Activated CD4-positive, alpha-beta T cell treated with anti-CD3 and anti-CD28 coated beads, Interleukin-2, Interleukin-4, amounts not matched to agents 100 ng/mL and 50 ng/mL, durations not matched to agents 16 hours and 8 hours (primary cell): ENCODE data around the gene PDF.
"Not testable (repeated sequence)": the region's sequence is repeated elsewhere in the genome, so short reads cannot be mapped to it uniquely, and the experiment has no call there.

ENCODE experiments used
- DNase-seq: peaks from one replicate; pipeline ENCODE4 v3.0.0-alpha.2; 2020; ENCODE audit warnings: low spot score

PDF gene, protein sequence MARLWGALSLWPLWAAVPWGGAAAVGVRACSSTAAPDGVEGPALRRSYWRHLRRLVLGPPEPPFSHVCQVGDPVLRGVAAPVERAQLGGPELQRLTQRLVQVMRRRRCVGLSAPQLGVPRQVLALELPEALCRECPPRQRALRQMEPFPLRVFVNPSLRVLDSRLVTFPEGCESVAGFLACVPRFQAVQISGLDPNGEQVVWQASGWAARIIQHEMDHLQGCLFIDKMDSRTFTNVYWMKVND

DNA sequence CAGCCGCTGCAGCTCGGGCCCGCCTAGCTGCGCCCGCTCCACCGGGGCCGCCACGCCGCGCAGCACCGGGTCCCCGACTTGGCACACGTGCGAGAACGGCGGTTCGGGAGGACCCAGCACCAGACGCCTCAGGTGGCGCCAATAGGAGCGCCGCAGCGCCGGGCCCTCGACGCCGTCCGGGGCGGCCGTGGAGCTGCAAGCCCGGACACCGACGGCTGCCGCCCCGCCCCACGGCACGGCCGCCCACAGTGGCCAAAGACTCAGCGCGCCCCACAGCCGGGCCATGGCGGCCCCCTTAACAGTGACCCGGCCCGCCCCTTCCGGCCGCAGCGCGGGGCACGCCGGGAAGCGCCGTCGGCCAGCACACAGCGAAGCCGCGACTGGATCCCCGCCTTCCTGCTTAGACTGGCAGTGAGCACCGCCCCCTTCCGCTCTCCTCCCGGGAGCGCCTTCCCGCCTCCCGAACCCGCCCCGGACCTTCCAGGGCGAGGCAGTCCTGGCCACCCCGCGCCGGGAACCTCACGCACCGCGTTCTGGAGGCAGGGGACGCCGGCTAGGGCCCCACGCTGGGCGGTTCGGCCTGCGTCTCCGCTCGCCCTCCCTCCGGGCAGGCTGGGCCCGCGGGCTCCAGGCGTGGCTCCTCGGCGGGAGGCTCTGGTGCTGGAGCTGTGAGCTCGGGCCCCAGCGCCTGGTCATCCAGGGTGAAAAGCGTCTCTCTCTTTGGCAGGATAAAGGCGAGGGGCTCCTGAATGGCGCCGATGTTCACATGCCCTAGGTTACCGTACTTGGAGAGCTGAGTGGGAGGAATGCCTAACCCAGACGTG lies at the start of gene PDF:
Gene PDF (minus strand): TSS at position 303 of the 824 bp plus-strand sequence. CDS start 18 bp downstream, at position 285.
- DNase-seq, result peak; percentile 89

- no peak for DNase-seq
Measured at GRCh38 chr16:69378760-69379159, 48.4 kb upstream of the PDF start.

DNA sequence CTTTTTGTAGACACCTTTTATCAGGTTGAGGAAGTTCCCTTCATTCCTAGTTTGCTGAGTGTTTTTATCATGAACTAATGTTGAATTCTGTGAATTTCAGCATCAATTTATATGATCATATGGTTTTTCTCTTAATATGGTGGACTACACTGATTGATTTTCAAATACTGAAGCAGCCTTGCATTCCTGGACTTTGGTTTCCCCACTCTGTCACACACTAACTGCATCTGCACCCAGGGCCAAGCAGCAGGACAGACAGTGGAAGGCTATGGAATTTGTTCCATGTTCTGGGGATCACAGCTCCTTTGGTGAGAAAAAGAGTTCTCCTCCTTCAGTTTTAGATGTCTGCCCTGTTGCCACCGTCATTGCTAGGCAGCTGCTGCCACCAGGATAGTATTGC lies 47.6 kb upstream of the PDF start:
- no peak for DNase-seq

GRCh38 chr16:69376393-69377059 lies 46.1 kb upstream of the PDF start:
- no peak for DNase-seq

- DNase-seq, result no peak
Measured at GRCh38 chr16:69373019-69373418, 42.6 kb upstream of the PDF start.

- DNase-seq, result no peak
Measured at GRCh38 chr16:69371564-69371963, 41.2 kb upstream of the PDF start.

- no peak for DNase-seq
Measured at GRCh38 chr16:69368866-69369265, 38.5 kb upstream of the PDF start.

- no peak for DNase-seq
Measured at GRCh38 chr16:69367980-69368379, 37.6 kb upstream of the PDF start.

DNA sequence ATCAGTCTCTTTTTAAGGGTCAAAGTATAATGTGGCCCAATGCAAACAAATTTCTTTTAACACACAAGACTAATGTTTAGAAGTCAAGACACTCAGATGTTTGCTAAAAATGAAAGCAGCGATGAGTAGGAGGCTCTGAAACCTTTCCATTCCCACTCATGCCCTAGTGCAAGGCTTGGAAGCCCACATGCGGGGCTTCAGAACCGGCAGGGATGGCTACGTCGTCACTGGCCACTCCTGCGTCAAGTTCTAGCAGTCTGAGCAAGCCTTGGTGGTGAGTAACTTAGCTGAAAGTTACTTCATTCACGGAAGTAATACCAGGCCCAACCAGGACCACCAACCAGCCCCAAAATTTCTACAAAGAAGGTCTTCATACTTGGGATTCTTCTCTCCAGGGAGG lies 36.0 kb upstream of the PDF start:
- no peak for DNase-seq

- DNase-seq, result no peak
Measured at GRCh38 chr16:69365901-69366300, 35.5 kb upstream of the PDF start.

GRCh38 chr16:69364088-69364487 lies 33.7 kb upstream of the PDF start:
- no peak for DNase-seq

DNA sequence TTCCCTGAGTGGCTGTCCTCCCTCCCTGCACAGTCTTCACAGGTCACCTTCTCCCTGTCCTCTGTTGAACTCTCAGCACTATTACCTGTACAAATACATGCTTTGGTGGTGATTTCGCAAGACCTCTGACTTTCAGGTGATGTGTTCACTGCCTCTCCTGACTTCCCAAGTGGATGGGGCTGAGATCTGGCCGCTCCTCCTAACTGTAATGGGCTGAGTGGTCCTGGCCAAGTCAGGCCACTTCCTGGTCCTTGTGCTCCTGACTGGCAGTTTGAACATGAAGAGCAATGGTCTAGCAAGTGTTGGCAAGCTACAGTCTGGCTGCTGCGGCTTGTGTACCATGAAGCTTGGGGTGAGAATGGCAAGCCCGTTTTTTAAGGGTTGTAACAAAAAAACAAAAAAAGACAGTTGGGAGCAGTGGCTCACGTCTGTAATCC lies 32.9 kb upstream of the PDF start:
- DNase-seq, result no peak

GRCh38 chr16:69360070-69360469 lies 29.7 kb upstream of the PDF start:
- DNase-seq, result not testable (repeated sequence)

DNA sequence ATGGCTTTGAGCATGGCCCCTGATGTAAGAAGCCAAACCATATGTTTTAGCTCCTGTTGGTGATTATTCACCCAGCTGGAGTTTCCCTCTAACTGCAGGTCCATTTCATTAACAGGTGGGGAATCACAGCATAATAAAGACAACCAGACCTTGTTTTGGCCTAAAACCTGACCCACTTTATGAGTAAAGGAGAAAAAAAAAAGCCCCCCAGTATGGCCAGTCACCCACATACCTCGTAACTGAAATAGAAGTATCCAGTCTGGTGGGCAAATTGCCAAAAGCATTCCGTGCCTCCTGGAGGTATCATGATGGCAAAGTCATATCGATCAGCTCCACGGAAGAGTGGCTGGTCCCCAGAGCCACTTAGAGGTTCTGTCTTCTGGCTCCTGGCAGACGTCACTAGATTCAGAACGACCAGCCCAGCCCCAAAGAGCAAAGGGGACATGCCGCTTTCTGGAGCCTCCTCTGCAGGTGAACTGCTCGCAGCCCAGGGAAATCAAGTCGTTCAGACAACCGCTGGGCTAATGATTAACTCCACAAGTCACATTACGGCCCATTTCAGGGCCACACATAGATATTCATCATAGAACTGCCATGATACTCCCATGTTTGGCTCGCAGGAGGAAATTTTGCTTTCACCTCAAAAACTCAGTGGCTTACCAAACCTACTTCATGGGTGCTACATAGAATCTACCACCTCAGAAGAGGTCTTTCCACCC lies 21.1 kb upstream of the PDF start, which contains the start of gene TMED6:
Gene TMED6 (minus strand): TSS at position 478 of the 719 bp plus-strand sequence. CDS start 33 bp downstream, at position 445.
- DNase-seq, result no peak

- DNase-seq, result no peak
Measured at GRCh38 chr16:69350536-69351133, 20.2 kb upstream of the PDF start.

GRCh38 chr16:69349536-69349935 lies 19.1 kb upstream of the PDF start:
- DNase-seq, result no peak

DNA sequence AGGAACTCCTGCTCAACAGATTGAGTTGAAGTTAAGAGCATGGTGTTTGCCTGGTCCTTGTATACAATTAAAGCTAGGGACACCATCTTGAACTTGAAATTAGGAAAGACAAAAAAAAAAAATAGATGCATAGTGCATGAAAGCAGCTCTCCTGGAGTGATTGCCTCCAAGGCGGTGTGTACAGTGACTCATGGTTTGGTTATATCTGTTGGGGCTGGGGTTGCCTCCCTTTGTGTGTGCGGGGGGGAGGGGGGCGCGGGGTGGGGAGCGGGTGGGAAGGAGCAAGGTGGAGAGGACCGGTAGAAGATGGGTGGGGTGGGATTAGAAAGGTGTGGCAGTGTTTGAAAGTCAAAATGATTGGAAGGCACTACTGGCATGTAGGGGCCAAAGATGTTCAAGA lies 17.8 kb upstream of the PDF start:
- DNase-seq, result no peak

DNA sequence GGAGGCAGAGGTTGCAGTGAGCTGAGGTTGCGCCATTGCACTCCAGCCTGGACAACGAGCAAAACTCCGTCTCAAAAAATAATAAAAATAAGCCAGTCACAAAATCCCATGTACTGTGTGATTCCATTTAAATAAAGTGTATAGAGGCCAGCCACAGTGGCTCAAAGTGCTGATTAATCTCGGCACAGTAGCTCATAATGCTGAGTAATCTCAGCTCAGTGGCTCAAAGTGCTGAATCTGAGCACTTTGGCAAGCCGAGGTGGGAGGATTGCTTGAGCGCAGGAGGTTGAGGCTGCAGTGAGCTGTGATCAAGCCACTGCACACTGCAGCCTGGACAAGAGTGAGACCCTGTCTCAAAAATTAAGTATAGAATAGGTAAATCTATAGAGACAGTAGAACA lies 16.3 kb upstream of the PDF start:
- DNase-seq, result peak; percentile 19

GRCh38 chr16:69345923-69346322 lies 15.5 kb upstream of the PDF start:
- peak; percentile 25 for DNase-seq

- no peak for DNase-seq
Measured at GRCh38 chr16:69344171-69344570, 13.8 kb upstream of the PDF start.

DNA sequence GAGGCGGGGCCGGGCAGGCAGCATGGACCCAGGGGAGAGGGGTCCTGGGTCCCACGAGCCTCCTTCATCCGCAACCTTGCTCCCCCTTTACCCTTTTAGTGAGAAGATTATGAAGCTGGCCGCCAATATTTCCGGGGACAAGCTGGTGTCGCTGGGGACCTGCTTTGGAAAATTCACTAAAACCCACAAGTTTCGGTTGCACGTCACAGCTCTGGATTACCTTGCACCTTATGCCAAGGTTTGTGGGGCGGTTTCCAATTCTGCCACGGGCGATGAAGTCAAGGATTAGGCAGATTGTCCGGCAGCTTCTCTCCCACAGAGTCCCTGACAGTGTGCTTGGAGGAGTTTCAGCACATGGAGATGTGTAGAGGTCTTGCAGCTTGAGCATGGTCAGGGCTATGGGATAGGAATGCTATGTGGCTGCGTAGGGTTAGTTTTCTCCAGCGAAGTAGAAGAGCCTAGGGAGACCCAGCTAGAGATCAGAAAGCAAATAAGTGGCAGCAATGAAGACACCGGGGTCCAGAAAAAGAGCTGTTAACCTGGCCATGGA lies 9.8 kb upstream of the PDF start:
- DNase-seq, result peak; percentile 13
